HepG2 (cell line): ENCODE data around the gene PCYT2. TPM values are rescaled to one million over a fixed set of nuclear protein-coding genes. Genes with fewer than 3 reads are reported as not detected.

Source experiments
- JUNB ChIP-seq: sonication (generic); formaldehyde crosslinking; IDR thresholded peaks from 2 replicates; pipeline ENCODE4 v1.8.0; 2022; ENCODE audit warnings: missing genetic modification reagents, mild to moderate bottlenecking, borderline replicate concordance
- KLF6 ChIP-seq: IDR thresholded peaks from 2 replicates; pipeline ENCODE4 v1.8.0; 2016; ENCODE audit warnings: missing biosample characterization, missing genetic modification reagents
- LCORL ChIP-seq, 2 experiments: fragments of 450-650 bp in 1 of 2; sonication (generic) in 1 of 2; formaldehyde crosslinking in 1 of 2; IDR thresholded peaks; 2 replicates each; pipeline versions ENCODE4 v1.5.0 to v1.6.1; 2017 to 2020; ENCODE audit warnings: antibody characterized with exemption in 1 of 2, missing genetic modification reagents in 1 of 2
- TRAFD1 ChIP-seq: sonication (generic); formaldehyde crosslinking; IDR thresholded peaks from 2 replicates; pipeline ENCODE4 v1.5.1; 2020; ENCODE audit warnings: missing genetic modification reagents, mild to moderate bottlenecking, borderline replicate concordance
- ZBTB4 ChIP-seq: sonication (generic); formaldehyde crosslinking; IDR thresholded peaks from 2 replicates; pipeline ENCODE4 v1.4.0; 2020; ENCODE audit warnings: missing genetic modification reagents, mild to moderate bottlenecking, borderline replicate concordance
- ZNF251 ChIP-seq: sonication (generic); formaldehyde crosslinking; IDR thresholded peaks from 2 replicates; pipeline ENCODE4 v1.9.0; 2021; ENCODE audit warnings: mild to moderate bottlenecking, missing genetic modification reagents
- ZNF605 ChIP-seq: sonication (generic); formaldehyde crosslinking; IDR thresholded peaks from 2 replicates; pipeline ENCODE4 v1.8.0; 2022; ENCODE audit warnings: mild to moderate bottlenecking, missing genetic modification reagents
- polyA plus RNA-seq, 8 experiments: library from polyadenylated mRNA; depleted of rRNA in 3 of 8; stranded (reverse) in 7 of 8; unstranded in 1 of 8; fragments of >200 nt; fragmentation: Illumina TruSeq in 4 of 8; extraction: Trizol in 4 of 8; gene quantifications; 2 replicates each; pipeline versions ENCODE4 v1.2.1 to v1.2.3, GENCODE V29; 2011 to 2016; ENCODE audit warnings: low read depth in 4 of 8, missing spikeins in 1 of 8, mixed read lengths in 1 of 8; ENCODE audit not compliant: insufficient read depth in 1 of 8
- total RNA-seq, 5 experiments: library from RNA; depleted of rRNA; stranded (reverse); fragments of >200 nt; fragmentation: Illumina TruSeq; extraction: Trizol; gene quantifications; 2 replicates each; pipeline ENCODE4 v1.2.3, GENCODE V29; 2016; ENCODE audit warnings: low read depth in 1 of 5
- TF ChIP-seq, protein P1 (sequence below): sonication (generic); formaldehyde crosslinking; IDR thresholded peaks from 2 replicates; pipeline ENCODE4 v1.4.0; 2020; ENCODE audit warnings: missing genetic modification reagents; ENCODE audit errors: not compliant biosample characterization
- TF ChIP-seq, protein P2 (sequence below): sonication (generic); formaldehyde crosslinking; IDR thresholded peaks from 2 replicates; pipeline ENCODE4 v1.5.1; 2020; ENCODE audit warnings: mild to moderate bottlenecking, missing genetic modification reagents, borderline replicate concordance
- TF ChIP-seq, protein P3 (sequence below): sonication (generic); formaldehyde crosslinking; IDR thresholded peaks from 2 replicates; pipeline ENCODE4 v1.4.0; 2020; ENCODE audit warnings: missing genetic modification reagents
- TF ChIP-seq, protein P4 (sequence below): sonication (generic); formaldehyde crosslinking; IDR thresholded peaks from 2 replicates; pipeline ENCODE4 v1.8.0; 2022; ENCODE audit warnings: mild to moderate bottlenecking, missing genetic modification reagents, borderline replicate concordance

The PCYT2 gene
- total and polyA plus RNA-seq, 2 of the 13 experiments (the other 11 are each of a cell fraction or from before 2014, with no cell fraction given) = 147 to 297 TPM

DNA sequence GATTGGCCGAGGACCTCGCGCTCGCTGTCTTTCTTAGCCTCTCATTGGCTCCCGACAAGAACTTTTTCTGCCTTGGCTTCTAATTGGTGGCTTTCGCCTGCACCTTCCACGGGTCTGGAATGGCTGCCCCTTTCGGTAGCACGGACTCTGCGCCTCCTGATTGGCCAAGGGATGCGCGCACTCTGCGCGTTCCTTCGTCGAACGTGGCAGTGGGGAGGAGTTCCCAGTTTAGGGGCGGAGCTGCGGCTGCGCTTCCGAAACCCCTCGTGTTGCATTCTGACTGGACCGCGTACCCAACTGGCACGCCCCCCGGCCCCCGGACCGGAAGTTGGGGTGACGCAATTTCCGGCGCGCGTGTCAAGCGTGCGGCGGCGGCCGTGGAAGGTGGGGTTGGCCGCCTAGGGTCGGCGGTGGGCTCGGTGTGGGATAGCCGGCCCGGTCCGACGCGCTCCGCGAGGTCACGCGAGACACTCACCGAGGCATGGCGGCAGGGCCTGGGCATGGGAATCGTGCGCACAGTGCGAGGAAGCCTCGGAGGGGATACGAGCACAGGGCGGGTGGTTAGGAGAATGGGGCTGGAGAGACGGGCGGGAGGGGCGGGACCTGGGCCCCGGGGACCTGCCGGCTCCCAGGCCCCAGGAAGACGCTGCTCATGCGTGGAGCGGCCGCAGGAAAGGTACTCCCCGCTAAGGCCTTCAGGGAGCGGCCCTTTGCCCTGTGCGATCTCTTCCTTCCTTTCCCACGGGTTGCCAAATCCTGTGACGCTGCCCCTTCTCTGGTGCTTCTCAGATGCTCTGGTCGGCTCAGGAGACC is 50.2 kb downstream of the PCYT2 start (continued):
- TF ChIP-seq, protein P1, sequence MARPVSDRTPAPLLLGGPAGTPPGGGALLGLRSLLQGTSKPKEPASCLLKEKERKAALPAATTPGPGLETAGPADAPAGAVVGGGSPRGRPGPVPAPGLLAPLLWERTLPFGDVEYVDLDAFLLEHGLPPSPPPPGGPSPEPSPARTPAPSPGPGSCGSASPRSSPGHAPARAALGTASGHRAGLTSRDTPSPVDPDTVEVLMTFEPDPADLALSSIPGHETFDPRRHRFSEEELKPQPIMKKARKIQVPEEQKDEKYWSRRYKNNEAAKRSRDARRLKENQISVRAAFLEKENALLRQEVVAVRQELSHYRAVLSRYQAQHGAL (CRISPR knock-in tag) = no peak
- TF ChIP-seq, protein P2, sequence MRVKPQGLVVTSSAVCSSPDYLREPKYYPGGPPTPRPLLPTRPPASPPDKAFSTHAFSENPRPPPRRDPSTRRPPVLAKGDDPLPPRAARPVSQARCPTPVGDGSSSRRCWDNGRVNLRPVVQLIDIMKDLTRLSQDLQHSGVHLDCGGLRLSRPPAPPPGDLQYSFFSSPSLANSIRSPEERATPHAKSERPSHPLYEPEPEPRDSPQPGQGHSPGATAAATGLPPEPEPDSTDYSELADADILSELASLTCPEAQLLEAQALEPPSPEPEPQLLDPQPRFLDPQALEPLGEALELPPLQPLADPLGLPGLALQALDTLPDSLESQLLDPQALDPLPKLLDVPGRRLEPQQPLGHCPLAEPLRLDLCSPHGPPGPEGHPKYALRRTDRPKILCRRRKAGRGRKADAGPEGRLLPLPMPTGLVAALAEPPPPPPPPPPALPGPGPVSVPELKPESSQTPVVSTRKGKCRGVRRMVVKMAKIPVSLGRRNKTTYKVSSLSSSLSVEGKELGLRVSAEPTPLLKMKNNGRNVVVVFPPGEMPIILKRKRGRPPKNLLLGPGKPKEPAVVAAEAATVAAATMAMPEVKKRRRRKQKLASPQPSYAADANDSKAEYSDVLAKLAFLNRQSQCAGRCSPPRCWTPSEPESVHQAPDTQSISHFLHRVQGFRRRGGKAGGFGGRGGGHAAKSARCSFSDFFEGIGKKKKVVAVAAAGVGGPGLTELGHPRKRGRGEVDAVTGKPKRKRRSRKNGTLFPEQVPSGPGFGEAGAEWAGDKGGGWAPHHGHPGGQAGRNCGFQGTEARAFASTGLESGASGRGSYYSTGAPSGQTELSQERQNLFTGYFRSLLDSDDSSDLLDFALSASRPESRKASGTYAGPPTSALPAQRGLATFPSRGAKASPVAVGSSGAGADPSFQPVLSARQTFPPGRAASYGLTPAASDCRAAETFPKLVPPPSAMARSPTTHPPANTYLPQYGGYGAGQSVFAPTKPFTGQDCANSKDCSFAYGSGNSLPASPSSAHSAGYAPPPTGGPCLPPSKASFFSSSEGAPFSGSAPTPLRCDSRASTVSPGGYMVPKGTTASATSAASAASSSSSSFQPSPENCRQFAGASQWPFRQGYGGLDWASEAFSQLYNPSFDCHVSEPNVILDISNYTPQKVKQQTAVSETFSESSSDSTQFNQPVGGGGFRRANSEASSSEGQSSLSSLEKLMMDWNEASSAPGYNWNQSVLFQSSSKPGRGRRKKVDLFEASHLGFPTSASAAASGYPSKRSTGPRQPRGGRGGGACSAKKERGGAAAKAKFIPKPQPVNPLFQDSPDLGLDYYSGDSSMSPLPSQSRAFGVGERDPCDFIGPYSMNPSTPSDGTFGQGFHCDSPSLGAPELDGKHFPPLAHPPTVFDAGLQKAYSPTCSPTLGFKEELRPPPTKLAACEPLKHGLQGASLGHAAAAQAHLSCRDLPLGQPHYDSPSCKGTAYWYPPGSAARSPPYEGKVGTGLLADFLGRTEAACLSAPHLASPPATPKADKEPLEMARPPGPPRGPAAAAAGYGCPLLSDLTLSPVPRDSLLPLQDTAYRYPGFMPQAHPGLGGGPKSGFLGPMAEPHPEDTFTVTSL = no peak; the same call in 1 of the 2 replicates
- TF ChIP-seq ZNF251 (CRISPR knock-in tag) (no peak), ZBTB4 (CRISPR knock-in tag) (no peak; the same call in 1 of the 2 replicates), KLF6 (CRISPR knock-in tag) (peak; percentile 93; the same call in 1 of the 2 replicates), LCORL (IDR thresholded peaks at IDR 0.05) (no peak), LCORL (CRISPR knock-in tag; IDR thresholded peaks at IDR 0.05) (no peak), ZNF605 (CRISPR knock-in tag) (peak; percentile 99), TRAFD1 (CRISPR knock-in tag) (no peak), JUNB (CRISPR knock-in tag) (peak; percentile 61; the same call in 1 of the 2 replicates)
- TF ChIP-seq, protein P3, sequence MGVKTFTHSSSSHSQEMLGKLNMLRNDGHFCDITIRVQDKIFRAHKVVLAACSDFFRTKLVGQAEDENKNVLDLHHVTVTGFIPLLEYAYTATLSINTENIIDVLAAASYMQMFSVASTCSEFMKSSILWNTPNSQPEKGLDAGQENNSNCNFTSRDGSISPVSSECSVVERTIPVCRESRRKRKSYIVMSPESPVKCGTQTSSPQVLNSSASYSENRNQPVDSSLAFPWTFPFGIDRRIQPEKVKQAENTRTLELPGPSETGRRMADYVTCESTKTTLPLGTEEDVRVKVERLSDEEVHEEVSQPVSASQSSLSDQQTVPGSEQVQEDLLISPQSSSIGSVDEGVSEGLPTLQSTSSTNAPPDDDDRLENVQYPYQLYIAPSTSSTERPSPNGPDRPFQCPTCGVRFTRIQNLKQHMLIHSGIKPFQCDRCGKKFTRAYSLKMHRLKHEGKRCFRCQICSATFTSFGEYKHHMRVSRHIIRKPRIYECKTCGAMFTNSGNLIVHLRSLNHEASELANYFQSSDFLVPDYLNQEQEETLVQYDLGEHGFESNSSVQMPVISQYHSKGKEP (CRISPR knock-in tag) = peak; percentile 65; the same call in 1 of the 2 replicates
- TF ChIP-seq, protein P4, sequence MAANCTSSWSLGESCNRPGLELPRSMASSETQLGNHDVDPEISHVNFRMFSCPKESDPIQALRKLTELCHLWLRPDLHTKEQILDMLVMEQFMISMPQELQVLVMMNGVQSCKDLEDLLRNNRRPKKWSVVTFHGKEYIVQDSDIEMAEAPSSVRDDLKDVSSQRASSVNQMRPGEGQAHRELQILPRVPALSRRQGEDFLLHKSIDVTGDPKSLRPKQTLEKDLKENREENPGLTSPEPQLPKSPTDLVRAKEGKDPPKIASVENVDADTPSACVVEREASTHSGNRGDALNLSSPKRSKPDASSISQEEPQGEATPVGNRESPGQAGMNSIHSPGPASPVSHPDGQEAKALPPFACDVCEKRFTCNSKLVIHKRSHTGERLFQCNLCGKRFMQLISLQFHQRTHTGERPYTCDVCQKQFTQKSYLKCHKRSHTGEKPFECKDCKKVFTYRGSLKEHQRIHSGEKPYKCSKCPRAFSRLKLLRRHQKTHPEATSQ (CRISPR knock-in tag) = no peak
